ENCODE measurements around the gene NUDT7.

The NUDT7 gene

GRCh38 chr16:77723108-77723514, 797 bp downstream of the NUDT7 start (continued):
- TF ChIP-seq BCL11A (tag by site-specific recombination; IDR thresholded peaks at IDR 0.05; ENCODE audit: low read depth) (no peak), KLF16 (tag by site-specific recombination; IDR thresholded peaks at IDR 0.05) (no peak)

DNA sequence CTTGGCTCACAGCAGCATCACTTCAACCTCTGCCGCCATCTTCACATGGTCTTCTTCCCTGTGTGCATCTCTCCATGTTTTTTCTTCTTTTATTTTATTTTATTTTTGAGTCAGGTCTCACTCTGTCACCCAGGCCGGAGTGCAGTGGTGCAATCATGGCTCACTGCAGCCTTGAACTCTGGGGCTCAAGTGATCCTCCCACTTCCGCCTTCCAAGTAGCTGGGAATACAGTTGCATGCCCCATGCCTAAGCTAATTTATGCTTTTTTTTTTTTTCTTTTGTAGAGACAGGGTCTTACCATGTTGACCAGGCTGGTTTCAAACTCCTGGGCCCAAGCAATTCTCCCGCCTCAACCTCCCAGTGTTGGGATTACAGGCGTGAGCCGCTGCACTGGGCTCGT, 1.9 kb downstream of the NUDT7 start:
- Histone ChIP-seq H3K4me1 (ENCODE audit: control insufficient read depth, insufficient read depth, low read length) (no peaks in the 10 kb centered on the region), H3K36me3 (ENCODE audit: control insufficient read depth in 2 of 2, insufficient read depth in 1 of 2, low read length in 2 of 2) (no peaks in the 10 kb centered on the region), H3K9me3 (ENCODE audit: control insufficient read depth, insufficient read depth, low read depth, low read length) (no peaks in the 10 kb centered on the region), H3K4me3 (ENCODE audit: low read depth, low read length) (no peak overlapping the region), H3K27ac (ENCODE audit: extremely low read depth, low read depth, low read length) (no peak overlapping the region)
- ChIA-PET CTCF (interaction anchor here (0.6 to 0.7 kb wide), 2 partner anchors 55 to 317 kb away, joined by 3 to 4 read pairs; no protein-coding TSS in a partner anchor), POLR2A (no interaction called here)
- TF ChIP-seq MEIS1 (CRISPR knock-in tag; IDR thresholded peaks at IDR 0.05; ENCODE audit: borderline replicate concordance) = no peak
- no peak for TF ChIP-seq IKZF3 (tag by site-specific recombination; IDR thresholded peaks at IDR 0.05)
- TF ChIP-seq ZFHX2 (tag by site-specific recombination; conservative IDR thresholded peaks at IDR 0.05) = no peak
- TF ChIP-seq ZNF654 (tag by site-specific recombination; IDR thresholded peaks at IDR 0.05; ENCODE audit: low read depth) = no peak
- no peak for TF ChIP-seq ZNF341 (tag by site-specific recombination; IDR thresholded peaks at IDR 0.05; ENCODE audit: low read depth)
- TF ChIP-seq ZNF416 (tag by site-specific recombination; IDR thresholded peaks at IDR 0.05) = no peak

- POLR2A ChIA-PET = no interaction called here
- TF ChIP-seq PRDM1 (tag by site-specific recombination; IDR thresholded peaks at IDR 0.05) (no peak), ZNF175 (tag by site-specific recombination; IDR thresholded peaks at IDR 0.05) (no peak), ZNF354C (tag by site-specific recombination; IDR thresholded peaks at IDR 0.05; ENCODE audit: borderline replicate concordance, low read depth) (no peak), ZNF555 (tag by site-specific recombination; conservative IDR thresholded peaks at IDR 0.05) (no peak), GFI1B (tag by site-specific recombination; IDR thresholded peaks at IDR 0.05) (no peak), SP7 (tag by site-specific recombination; IDR thresholded peaks at IDR 0.05) (no peak), ZNF16 (tag by site-specific recombination; IDR thresholded peaks at IDR 0.05; ENCODE audit: low read depth) (no peak), ZNF426 (tag by site-specific recombination; IDR thresholded peaks at IDR 0.05) (no peak), KLF1 (tag by site-specific recombination; IDR thresholded peaks at IDR 0.05) (no peak), ZIC2 (tag by site-specific recombination; IDR thresholded peaks at IDR 0.05) (no peak), ZNF214 (tag by site-specific recombination; IDR thresholded peaks at IDR 0.05; ENCODE audit: borderline replicate concordance) (no peak), ZSCAN23 (tag by site-specific recombination; IDR thresholded peaks at IDR 0.05) (no peak), SCRT2 (tag by site-specific recombination; IDR thresholded peaks at IDR 0.05) (no peak), ZNF544 (tag by site-specific recombination; IDR thresholded peaks at IDR 0.05) (no peak)
- TF ChIP-seq, protein P1, sequence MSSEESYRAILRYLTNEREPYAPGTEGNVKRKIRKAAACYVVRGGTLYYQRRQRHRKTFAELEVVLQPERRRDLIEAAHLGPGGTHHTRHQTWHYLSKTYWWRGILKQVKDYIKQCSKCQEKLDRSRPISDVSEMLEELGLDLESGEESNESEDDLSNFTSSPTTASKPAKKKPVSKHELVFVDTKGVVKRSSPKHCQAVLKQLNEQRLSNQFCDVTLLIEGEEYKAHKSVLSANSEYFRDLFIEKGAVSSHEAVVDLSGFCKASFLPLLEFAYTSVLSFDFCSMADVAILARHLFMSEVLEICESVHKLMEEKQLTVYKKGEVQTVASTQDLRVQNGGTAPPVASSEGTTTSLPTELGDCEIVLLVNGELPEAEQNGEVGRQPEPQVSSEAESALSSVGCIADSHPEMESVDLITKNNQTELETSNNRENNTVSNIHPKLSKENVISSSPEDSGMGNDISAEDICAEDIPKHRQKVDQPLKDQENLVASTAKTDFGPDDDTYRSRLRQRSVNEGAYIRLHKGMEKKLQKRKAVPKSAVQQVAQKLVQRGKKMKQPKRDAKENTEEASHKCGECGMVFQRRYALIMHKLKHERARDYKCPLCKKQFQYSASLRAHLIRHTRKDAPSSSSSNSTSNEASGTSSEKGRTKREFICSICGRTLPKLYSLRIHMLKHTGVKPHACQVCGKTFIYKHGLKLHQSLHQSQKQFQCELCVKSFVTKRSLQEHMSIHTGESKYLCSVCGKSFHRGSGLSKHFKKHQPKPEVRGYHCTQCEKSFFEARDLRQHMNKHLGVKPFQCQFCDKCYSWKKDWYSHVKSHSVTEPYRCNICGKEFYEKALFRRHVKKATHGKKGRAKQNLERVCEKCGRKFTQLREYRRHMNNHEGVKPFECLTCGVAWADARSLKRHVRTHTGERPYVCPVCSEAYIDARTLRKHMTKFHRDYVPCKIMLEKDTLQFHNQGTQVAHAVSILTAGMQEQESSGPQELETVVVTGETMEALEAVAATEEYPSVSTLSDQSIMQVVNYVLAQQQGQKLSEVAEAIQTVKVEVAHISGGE (tag by site-specific recombination; conservative IDR thresholded peaks at IDR 0.05; ENCODE audit: low read depth) = no peak
- CTCF ChIA-PET = no interaction called here
- Histone ChIP-seq H3K36me3 (ENCODE audit: control insufficient read depth in 2 of 2, insufficient read depth in 1 of 2, low read length in 2 of 2) (no peaks in the 10 kb centered on the region), H3K9me3 (ENCODE audit: control insufficient read depth, insufficient read depth, low read depth, low read length) (no peaks in the 10 kb centered on the region), H3K4me1 (ENCODE audit: control insufficient read depth, insufficient read depth, low read length) (no peaks in the 10 kb centered on the region), H3K27ac (ENCODE audit: extremely low read depth, low read depth, low read length) (no peak overlapping the region), H3K4me3 (ENCODE audit: low read depth, low read length) (no peak overlapping the region)
These were observed 7.6 kb downstream of the NUDT7 start for GRCh38 chr16:77729951-77730350.

Measured in HEK293 (cell line).